ENCODE data around the gene NELFA.

GRCh38 chr4:1973661-1974060 is 35.1 kb downstream of the NELFA start:
- TF ChIP-seq POLR2AphosphoS5 (IDR thresholded peaks at IDR 0.05; ENCODE audit: borderline replicate concordance, low read depth, low read length) (no peak), EZH2 (IDR thresholded peaks at IDR 0.05) (no peak), FOXP2 (optimal IDR thresholded peaks at IDR 0.05; ENCODE audit: control extremely low read depth, extremely low read length, insufficient read depth) (no peak)

Data from SK-N-MC (cell line).